Occipital lobe (tissue), 2 donors: Measurements from ENCODE around the gene EXOC3L1. TPM values are rescaled to one million over a fixed set of nuclear protein-coding genes. Genes with fewer than 3 reads are reported as not detected.
A peak's percentile ranks its signal among the peaks of the same experiment; 100 is the strongest.

ENCODE experiments used
- DNase-seq: peaks from one replicate; lab custom pipeline; 2025; lab: John Stamatoyannopoulos, UW
- total RNA-seq: library from RNA; depleted of rRNA; stranded (reverse); fragments of >200 nt; gene quantifications from one replicate; pipeline ENCODE4 v1.2.3, GENCODE V29; 2014

Gene EXOC3L1
- 0.47 TPM for total RNA-seq

- DNase-seq, result no peak
Measured at GRCh38 chr16:67190041-67190440, at the start of gene EXOC3L1. Gene EXOC3L1 (minus strand): TSS chr16:67190136. CDS start chr16:67189676, 460 bp downstream.

GRCh38 chr16:67238806-67239470 is 49.0 kb upstream of the EXOC3L1 start:
- DNase-seq, result no peak

DNA sequence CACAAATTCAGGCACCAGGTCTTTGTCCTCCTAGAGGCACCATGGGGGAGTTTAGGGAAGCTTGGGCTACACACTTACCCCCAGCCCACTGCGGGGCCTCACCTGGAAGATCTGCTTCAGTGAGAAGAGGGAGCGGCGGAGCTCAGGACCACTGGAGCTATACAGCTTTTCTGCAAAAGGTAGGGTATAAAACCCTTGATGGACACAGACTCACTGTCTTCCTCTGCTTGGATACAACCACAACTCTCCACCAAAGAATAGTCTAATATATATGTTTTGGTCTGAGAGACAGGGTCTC is 48.3 kb upstream of the EXOC3L1 start:
- DNase-seq, result no peak

DNA sequence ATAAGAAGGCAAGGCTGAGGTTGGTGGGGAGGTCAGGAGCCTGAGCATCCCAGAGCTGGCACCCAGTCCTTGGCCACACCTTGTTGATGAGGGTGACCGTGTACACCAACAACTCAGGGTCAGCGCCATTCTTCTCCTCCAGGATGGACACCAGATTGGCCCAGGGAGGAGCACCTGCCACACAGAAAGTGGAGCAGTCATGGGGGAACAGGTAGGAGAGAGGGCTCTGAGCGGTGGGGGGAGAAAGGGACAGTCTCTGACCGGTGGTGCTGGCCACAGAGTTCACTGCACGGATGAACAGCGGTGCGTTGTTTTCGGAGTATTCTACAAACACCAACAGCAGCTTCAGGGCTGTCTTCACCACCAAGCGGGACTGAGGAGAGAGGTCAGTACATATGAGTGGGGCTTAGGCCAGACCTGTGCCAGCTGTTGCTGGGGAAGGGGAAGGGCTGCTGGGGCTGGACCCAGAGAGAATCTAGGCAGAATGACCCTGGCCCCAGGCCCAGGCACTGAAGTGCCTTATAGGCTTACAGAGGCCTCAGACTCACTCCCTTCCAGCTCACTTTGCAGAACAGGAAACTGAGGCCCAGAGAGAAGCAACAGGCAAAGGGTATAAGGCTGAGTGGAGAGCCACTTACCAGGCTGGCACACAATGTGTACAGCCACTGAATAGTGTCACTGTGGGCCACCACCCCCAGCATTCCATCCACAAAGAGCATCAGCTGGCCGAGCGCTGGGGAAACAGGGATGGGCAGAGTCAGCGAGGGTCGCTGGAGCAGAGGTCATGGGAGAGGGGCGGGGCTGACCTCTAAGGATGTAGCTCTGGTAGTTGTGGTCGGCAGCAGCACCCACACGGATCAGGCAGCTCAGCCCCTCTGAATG is 47.7 kb upstream of the EXOC3L1 start:
- DNase-seq, result no peak

GRCh38 chr16:67236563-67237395 is 46.8 kb upstream of the EXOC3L1 start:
- no peak for DNase-seq

DNA sequence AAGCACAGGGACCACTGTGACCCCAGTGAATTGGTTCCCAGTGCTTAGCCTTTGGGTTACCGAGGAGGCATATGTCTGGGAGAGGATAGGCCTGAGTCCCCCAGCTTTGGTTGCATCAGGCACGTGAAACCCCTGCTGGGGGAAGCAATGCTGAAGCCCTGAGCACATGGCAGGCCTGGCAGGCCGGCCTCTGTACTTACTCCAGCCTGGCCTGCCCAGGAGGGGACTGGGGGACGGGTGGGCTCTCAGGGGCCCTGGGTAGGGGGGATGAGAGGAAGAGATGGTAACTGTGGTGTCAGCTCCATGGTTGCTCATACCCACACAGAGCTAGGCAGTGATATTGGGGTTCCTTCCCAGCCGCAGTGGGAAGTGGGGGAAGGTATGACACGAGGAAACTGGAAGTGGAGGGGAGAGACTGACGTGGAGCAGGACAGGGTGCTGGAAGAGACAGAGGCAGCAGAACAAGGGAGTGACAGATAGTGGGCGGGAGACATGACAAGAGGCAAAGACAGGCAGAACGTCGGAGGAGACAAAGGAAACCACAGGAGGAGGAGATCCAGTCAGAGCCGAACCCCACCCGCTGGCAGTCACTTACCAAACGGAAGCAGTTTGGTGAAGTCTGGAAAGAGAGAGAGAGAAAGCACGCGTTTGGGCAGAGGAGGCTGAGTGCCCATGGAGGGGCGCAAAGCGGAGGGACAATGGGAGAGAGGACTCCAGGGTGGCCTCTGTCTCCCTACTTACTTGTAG is 46.1 kb upstream of the EXOC3L1 start:
- no peak for DNase-seq

GRCh38 chr16:67234180-67234597 is 44.3 kb upstream of the EXOC3L1 start:
- no peak for DNase-seq

DNA sequence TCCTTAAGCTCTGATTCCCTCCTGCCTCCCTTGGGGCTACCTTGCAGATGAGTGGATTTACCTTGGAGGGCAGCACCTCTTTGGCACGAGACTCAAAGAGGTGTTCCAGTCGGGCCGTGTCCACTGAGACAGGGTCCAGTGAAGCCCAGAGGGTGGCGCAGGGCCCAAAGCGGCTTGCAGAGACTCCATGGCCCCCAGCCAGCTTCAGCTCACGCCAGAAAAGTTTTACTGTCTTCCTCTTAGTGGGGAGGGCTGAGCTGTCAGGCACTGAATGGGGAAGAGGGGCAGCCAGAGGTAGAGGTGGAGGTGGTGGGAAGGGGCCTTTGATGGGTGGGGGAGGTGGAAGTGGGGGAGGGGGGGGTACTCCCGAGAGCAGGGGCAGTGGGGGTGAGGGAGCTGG is 43.7 kb upstream of the EXOC3L1 start:
- no peak for DNase-seq

DNA sequence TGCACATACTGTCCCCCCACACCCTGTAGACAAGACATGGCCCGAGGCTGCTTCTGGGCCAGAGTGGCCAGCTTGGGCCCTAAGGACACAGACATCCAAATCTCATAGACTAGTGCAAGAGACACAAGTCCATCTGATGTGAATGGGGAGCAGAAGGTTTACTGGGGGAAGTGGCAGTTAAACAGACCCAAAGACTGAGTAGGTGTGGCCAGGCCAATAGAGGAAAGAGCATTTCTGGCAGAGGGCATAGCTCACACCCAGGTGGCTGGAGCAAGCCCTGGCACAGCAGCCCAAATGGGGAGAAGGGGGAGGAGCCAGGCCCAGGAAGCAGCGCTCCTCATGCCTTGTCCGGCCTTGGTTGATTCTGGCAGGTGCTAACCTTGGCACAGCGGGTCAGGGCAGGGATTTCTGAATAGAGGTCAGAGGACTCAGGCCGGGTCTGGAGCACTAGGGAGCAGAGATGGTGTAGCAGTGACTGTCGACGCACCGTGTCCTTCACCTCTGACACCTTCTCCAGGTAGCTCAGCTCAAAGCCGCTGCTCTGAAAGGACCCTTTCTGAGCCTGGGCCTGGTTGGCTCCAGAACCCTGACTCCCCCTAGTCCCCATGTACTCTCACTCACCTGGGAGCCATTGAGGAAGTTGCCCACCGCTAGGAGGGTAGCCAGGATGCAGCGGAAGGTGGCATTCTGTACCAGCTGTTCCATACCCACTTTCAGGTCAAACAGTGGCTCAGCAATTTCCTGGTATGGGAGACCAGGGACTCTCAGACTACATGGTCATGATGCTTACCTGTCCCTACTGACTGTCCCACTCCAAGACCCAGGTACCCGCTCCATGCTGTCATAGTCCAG is 41.1 kb upstream of the EXOC3L1 start:
- no peak for DNase-seq

GRCh38 chr16:67229906-67230808 is 40.2 kb upstream of the EXOC3L1 start:
- no peak for DNase-seq

DNA sequence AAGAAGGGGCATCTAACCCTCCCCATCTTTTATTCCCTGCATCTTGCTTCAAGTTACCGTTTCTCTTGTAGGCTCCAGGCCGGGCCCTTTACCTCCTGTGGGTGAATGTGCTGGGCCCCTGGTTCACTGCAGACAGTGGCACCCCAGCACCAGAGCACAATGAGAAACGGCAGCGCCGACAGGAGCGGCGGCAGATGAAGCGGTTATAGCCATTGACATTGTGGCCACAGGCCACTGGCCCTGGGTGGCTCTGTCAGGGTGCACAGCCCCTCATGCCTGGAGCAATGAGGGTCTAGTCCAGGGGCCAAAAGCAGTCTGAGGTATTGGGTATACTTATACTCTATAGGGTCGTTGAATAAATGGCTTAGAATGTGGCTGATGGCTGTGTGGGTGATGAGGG is 39.0 kb upstream of the EXOC3L1 start:
- DNase-seq, result no peak

- no peak for DNase-seq
Measured at GRCh38 chr16:67228034-67228785, 38.3 kb upstream of the EXOC3L1 start.

DNA sequence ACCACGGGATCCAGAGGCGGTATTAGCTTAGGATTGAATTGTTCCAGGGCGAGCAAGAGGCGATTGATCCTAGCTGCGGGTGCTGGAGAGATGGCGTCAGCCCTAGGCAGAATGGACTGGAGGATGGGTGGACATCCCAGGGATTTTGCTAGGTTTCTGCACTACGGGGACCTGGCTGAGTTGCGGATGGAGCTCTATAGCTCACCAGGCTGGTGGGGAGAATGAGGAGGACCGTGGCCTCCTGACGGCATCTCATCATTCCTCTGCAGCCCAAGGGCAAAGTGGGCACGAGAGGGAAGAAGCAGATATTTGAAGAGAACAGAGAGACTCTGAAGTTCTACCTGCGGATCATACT is 37.6 kb upstream of the EXOC3L1 start:
- no peak for DNase-seq

- peak; percentile 94 for DNase-seq
Measured at GRCh38 chr16:67226804-67227566, 37.0 kb upstream of the EXOC3L1 start, which contains the start of gene TMEM208. Gene TMEM208 (plus strand): TSS chr16:67227130. CDS start chr16:67227219, 89 bp downstream.

DNA sequence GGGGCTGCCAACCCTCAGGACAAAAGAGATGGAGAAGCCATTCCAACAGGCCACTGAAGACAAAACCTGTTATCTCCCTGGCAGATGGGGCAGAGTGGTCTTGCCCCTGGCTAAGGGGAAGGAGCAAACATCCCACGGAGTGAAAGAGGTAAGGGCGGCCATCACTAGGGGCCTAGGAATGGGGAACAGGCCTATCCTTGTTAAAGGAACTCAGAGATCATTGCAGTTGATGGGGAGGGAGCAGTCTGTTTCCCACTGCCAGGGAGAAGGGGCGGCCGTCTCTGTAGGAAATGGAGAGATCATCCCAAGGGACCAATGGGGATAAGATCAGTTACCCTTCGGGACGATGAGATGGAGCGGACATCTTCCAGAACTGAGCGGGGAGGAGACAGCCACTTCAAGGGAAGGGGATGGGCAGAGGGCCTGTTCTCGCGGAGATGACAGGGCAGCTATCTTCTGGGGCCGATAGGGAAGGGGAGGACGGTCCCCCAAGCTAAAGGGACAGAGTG is 36.4 kb upstream of the EXOC3L1 start:
- DNase-seq, result no peak

DNA sequence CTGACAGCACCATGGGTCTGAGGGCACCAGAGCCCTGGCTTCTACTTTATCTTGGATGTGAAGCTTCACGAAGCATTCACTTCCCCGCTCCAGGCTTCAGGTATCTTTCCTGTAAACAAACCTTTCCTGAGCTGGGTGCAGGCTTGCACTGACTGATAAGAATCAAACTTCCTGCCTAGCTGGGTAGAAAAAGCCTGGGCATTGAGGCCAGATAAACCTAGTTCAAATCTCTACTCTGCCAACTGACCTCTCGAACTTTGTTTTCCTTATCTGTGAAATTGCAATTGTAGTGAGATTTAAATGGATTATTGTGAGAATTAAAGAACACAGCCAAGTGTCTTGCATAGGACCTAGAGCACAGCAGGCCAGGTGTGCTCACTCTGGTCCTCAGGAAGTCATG is 34.1 kb upstream of the EXOC3L1 start:
- DNase-seq, result no peak

DNA sequence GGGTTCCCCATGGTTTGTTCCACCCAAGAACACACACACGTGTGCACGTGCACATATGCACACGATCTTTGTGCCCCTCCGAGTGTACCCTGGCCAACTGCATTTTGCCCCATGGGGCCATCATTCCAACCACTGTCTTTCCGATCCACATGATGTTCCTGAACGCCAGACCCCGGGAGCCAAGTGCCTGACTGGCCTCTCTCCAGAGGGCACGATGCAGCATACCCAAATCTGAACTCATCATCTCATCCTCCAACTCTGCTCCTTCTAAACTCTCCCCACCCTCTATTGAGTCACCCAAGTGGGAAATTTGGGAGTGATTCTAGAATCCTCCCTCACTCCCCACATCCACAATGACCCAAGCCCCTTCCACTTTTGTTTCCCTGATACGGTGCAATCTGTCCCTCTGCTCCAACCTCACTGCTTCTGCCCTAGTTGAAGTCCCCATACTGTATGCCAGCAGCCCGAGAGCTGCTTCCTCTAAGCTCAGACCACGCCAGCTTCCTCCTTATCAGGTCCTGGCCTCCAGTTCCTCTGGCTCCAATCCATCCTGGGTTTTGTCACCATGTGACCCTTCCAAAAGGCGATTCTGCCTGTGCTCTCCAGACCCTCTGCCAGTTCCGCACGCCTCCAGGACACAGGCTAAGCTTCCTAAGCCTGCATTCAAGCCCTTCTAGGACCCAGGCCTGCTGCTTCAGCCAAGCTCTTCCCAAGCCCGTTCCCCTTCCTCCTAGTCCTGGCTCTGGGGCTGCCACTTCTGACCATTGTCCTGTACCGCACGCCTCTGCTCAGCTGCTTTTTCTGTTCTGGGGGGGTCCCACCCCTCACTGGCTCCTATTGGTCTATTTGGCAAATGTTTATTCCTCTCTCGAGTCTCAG is 26.9 kb upstream of the EXOC3L1 start:
- no peak for DNase-seq
